WI38 (cell line): Measurements from ENCODE around the gene STUB1.

Experiments
- H3K4me3 ChIP-seq: 2 replicates; pipeline ENCODE4 v1.5.1; 2011; ENCODE audit warnings: low read depth, mild to moderate bottlenecking, control low read depth, low read length
- CTCF ChIP-seq: IDR thresholded peaks from 2 replicates; pipeline ENCODE4 v1.5.1; 2012; ENCODE audit warnings: low read depth, mild to moderate bottlenecking, control low read depth, low read length

Gene STUB1

GRCh38 chr16:722835-723633 is 42.8 kb downstream of the STUB1 start:
- no peak overlapping the region for H3K4me3 ChIP-seq
- no peak for TF ChIP-seq CTCF

- no peak overlapping the region for H3K4me3 ChIP-seq
- no peak for TF ChIP-seq CTCF
These were observed 43.5 kb downstream of the STUB1 start for GRCh38 chr16:723695-724094.

- no peak for TF ChIP-seq CTCF
- no peak overlapping the region for H3K4me3 ChIP-seq
These were observed 44.2 kb downstream of the STUB1 start for GRCh38 chr16:724188-725040.

- H3K4me3 ChIP-seq = no peak overlapping the region
- TF ChIP-seq CTCF = no peak
These were observed 44.8 kb downstream of the STUB1 start for GRCh38 chr16:725041-725376.

GRCh38 chr16:725463-726187 is 45.4 kb downstream of the STUB1 start:
- no peak overlapping the region for H3K4me3 ChIP-seq

GRCh38 chr16:726188-726437 is 45.9 kb downstream of the STUB1 start:
- H3K4me3 ChIP-seq = no peak overlapping the region
- no peak for TF ChIP-seq CTCF

More at GRCh38 chr16:725463-726187, 45.4 kb downstream of the STUB1 start:
- TF ChIP-seq CTCF = no peak
